Kidney (tissue), 14 donors: Measurements from ENCODE around the gene LRRC63. TPM values are rescaled to one million over a fixed set of nuclear protein-coding genes. Genes with fewer than 3 reads are reported as not detected.

Source experiments
- DNase-seq, 5 donors: peaks; one replicate each; pipeline ENCODE4 v3.0.0-alpha.2; 2013 to 2020
- FAIRE-seq: peaks from 2 replicates; lab custom pipeline; 2012; peaks lifted over from hg19 to GRCh38; lab: Jason Lieb, UNC
- H3K27ac ChIP-seq, 2 donors: one replicate each; pipeline ENCODE4 v1.7.0; 2013; ENCODE audit warnings: low read depth in 2 of 2, low read length in 2 of 2, inconsistent platforms in 1 of 2
- H3K27me3 ChIP-seq: one replicate; pipeline ENCODE4 v1.7.1; 2013; ENCODE audit warnings: low read length, inconsistent platforms; ENCODE audit not compliant: control insufficient read depth, insufficient read depth
- H3K36me3 ChIP-seq, 3 donors: one replicate each; pipeline versions ENCODE4 v1.7.0 to v1.7.1; 2013; ENCODE audit warnings: low read length in 3 of 3, control low read depth in 1 of 3, inconsistent platforms in 1 of 3; ENCODE audit not compliant: insufficient read depth in 3 of 3, control insufficient read depth in 2 of 3
- H3K4me1 ChIP-seq, 3 donors: one replicate each; pipeline versions ENCODE4 v1.7.0 to v1.7.1; 2013; ENCODE audit warnings: low read length in 3 of 3, inconsistent platforms in 1 of 3, low read depth in 1 of 3; ENCODE audit not compliant: control insufficient read depth in 2 of 3, insufficient read depth in 2 of 3
- H3K4me3 ChIP-seq, 3 donors: one replicate each; pipeline versions ENCODE4 v1.7.0 to v1.8.1; 2013; ENCODE audit warnings: low read length in 3 of 3, control low read depth in 1 of 3, inconsistent platforms in 1 of 3
- H3K9ac ChIP-seq, 3 donors: one replicate each; pipeline versions ENCODE4 v1.7.0 to v1.7.1; 2013; ENCODE audit warnings: low read length in 3 of 3, control low read depth in 1 of 3, inconsistent platforms in 1 of 3
- H3K9me3 ChIP-seq, 3 donors: one replicate each; pipeline versions ENCODE4 v1.7.0 to v1.7.1; 2013; ENCODE audit warnings: low read length in 3 of 3, control low read depth in 1 of 3, inconsistent platforms in 1 of 3; ENCODE audit not compliant: control insufficient read depth in 2 of 3, insufficient read depth in 1 of 3
- intact Hi-C: fragments of 100-400 bp; cut with DNase I; formaldehyde crosslinking; loops from one replicate; pipeline ENCODE4 v1.11.1; 2022
- polyA plus RNA-seq: library from polyadenylated mRNA; stranded (reverse); fragments of 350-450 nt; fragmentation: Illumina TruSeq; extraction: RNeasy Lipid Tissue Mini Kit (QIAGEN cat#74804); gene quantifications from one replicate; pipeline ENCODE4 v1.2.3, GENCODE V29; 2014; ENCODE audit warnings: low read depth, low replicate concordance; ENCODE audit not compliant: insufficient read depth
- total RNA-seq: library from RNA; stranded (reverse); fragmentation: NEBNext Ultra II Directional; extraction: Animal tissue kit (Norgen Biotek cat#: 25700); gene quantifications from one replicate; pipeline ENCODE4 v1.2.1, GENCODE V29; 2021
- TF ChIP-seq, protein P1 (sequence below): IDR thresholded peaks from 3 replicates; pipeline ENCODE4 v1.5.1; 2012; ENCODE audit warnings: mild to moderate bottlenecking, moderate library complexity, borderline replicate concordance; ENCODE audit not compliant: insufficient read depth; ENCODE audit errors: extremely low read depth
- donor health status: control.
- donor health status: control.
- donor health status: control.
- donor health status: control.
- donor health status: control.
- donor health status: DM: yes; HTN: yes; CAD: no.
- donor health status: Normal renal cell carcinoma (clear cell type).

LRRC63 gene
- total and polyA plus RNA-seq, 2 donors from 2014 or later = 0.17 to 0.31 TPM

DNA sequence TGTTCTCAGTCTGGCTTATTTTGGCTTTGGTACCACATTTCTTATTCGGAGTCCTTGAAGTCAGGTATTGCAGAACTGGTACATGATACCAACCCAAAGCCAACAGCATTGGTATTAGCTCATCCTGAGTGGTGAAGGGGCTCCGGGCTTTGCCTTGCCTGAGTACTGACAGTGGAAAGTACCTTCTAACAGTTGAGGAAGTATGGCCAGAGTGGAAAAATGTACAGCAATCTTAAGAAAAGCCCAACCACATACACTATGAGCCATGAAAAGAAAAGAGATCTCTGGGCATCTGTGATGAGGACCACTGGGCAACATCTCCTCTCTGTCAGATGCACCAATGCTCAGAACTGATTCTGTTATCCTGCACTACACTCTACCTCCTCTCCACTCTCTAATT is 38.1 kb upstream of the LRRC63 start:
- Histone ChIP-seq H3K36me3 (no peaks in the 10 kb centered on the region), H3K27ac (no peak overlapping the region), H3K4me3 (no peak overlapping the region), H3K9ac (no peak overlapping the region), H3K9me3 (no peaks in the 10 kb centered on the region), H3K27me3 (no peaks in the 10 kb centered on the region), H3K4me1 (peaks cover 0 to 2% (median 0%) of the 10 kb centered on the region in 3 donors)
- FAIRE-seq (no peak), DNase-seq (no peak)
- intact Hi-C loops = no loop called here
- TF ChIP-seq, protein P1, sequence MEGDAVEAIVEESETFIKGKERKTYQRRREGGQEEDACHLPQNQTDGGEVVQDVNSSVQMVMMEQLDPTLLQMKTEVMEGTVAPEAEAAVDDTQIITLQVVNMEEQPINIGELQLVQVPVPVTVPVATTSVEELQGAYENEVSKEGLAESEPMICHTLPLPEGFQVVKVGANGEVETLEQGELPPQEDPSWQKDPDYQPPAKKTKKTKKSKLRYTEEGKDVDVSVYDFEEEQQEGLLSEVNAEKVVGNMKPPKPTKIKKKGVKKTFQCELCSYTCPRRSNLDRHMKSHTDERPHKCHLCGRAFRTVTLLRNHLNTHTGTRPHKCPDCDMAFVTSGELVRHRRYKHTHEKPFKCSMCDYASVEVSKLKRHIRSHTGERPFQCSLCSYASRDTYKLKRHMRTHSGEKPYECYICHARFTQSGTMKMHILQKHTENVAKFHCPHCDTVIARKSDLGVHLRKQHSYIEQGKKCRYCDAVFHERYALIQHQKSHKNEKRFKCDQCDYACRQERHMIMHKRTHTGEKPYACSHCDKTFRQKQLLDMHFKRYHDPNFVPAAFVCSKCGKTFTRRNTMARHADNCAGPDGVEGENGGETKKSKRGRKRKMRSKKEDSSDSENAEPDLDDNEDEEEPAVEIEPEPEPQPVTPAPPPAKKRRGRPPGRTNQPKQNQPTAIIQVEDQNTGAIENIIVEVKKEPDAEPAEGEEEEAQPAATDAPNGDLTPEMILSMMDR = no peak

DNA sequence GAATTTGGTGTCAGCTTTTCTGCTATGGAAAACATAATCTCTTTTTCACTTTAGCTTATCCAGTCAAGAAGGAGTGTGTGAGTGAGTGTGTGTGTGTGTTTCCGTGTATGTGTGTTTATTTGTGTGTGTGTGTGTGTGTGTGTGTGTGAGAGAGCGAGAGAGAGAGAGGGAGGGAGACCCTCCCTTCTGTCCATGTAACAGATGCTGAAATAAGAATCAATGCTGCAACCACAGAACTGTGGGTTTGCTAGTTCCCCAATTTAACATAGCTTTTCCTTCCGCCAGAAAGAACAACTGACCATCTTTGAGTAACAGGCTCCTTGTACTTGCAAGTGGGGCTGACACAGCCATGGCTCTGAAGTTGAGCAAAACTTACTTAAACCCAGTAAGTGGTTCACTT is 35.0 kb upstream of the LRRC63 start:
- Histone ChIP-seq H3K4me1 (no peaks in the 10 kb centered on the region), H3K4me3 (no peak overlapping the region), H3K36me3 (no peaks in the 10 kb centered on the region), H3K27ac (no peak overlapping the region), H3K9me3 (no peaks in the 10 kb centered on the region), H3K9ac (no peak overlapping the region), H3K27me3 (no peaks in the 10 kb centered on the region)
- no peak for DNase-seq
- intact Hi-C loops = no loop called here
- TF ChIP-seq, protein P1 = no peak
- FAIRE-seq = no peak

- no peak overlapping the region for H3K4me3 ChIP-seq
- FAIRE-seq = no peak
- H3K9me3 ChIP-seq = no peaks in the 10 kb centered on the region
- no peaks in the 10 kb centered on the region for H3K36me3 ChIP-seq
- intact Hi-C loops = no loop called here
- DNase-seq = no peak
- H3K4me1 ChIP-seq = no peaks in the 10 kb centered on the region
- H3K9ac ChIP-seq = no peak overlapping the region
- H3K27me3 ChIP-seq = no peaks in the 10 kb centered on the region
- no peak overlapping the region for H3K27ac ChIP-seq
- TF ChIP-seq, protein P1 = no peak
These were observed 33.6 kb upstream of the LRRC63 start for GRCh38 chr13:46178143-46178542.

DNA sequence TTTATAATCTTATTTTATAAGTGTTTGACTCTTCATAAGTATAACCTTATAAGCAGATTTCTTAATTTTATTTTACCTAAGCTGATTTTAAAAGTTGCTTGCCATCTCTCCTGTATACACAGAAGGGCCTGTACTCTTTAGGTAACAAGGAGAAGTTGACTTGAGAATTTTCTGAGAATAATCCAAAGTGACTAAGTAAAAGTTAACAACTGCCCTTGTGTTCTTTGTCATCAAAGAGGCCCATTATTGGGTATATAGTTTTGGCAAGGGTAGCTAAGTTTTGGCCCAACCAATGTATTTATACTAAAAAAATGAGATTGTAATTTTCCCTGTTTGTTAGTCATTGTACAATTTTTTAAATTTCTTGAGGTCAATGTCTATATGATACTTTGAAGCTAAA is 32.9 kb upstream of the LRRC63 start:
- Histone ChIP-seq H3K27ac (no peak overlapping the region), H3K36me3 (no peaks in the 10 kb centered on the region), H3K9ac (no peak overlapping the region), H3K9me3 (no peaks in the 10 kb centered on the region), H3K27me3 (no peaks in the 10 kb centered on the region), H3K4me3 (no peak overlapping the region), H3K4me1 (no peaks in the 10 kb centered on the region)
- TF ChIP-seq, protein P1 = no peak
- intact Hi-C loops = no loop called here
- FAIRE-seq = no peak
- no peak for DNase-seq
